ENCODE data around the gene DESI1. TPM values are rescaled to one million over a fixed set of nuclear protein-coding genes. Genes with fewer than 3 reads are reported as not detected.
A peak's percentile ranks its signal among the peaks of the same experiment; 100 is the strongest.

DESI1 gene
- total RNA-seq, 2 donors from 2014 or later: 21.9 to 22.9 TPM

DNA sequence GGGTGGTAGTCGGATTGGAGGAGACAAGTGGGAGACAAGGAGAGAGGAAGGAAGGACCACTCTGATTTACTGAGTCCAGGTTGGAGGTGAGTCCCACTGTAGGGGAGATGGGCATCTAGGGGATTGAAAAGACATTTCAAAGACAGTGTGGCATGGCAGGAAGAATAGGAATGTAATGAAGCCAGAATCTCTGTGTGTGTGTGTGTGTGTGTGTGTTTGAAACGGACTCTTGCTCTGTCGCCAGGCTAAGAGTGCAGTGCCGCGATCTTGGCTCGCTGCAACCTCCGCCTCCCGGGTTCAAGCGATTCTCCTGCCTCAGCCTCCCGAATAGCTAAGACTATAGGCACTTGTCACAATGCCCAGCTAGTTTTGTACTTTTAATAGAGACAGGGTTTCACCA is 64.3 kb downstream of the DESI1 start:
- Histone ChIP-seq H3K36me3 (no peaks in the 10 kb centered on the region), H3K9me3 (no peaks in the 10 kb centered on the region), H3K27ac (peak overlapping the region; percentile 68 to 79), H3K4me3 (no peak overlapping the region), H3K4me1 (ENCODE audit: control insufficient read depth in 1 of 2, low read depth in 2 of 2) (peaks cover 12 to 36% of the 10 kb centered on the region in 2 donors), H3K27me3 (replicated peaks; ENCODE audit: insufficient read depth) (no peaks in the 10 kb centered on the region)
- TF ChIP-seq, protein P1, sequence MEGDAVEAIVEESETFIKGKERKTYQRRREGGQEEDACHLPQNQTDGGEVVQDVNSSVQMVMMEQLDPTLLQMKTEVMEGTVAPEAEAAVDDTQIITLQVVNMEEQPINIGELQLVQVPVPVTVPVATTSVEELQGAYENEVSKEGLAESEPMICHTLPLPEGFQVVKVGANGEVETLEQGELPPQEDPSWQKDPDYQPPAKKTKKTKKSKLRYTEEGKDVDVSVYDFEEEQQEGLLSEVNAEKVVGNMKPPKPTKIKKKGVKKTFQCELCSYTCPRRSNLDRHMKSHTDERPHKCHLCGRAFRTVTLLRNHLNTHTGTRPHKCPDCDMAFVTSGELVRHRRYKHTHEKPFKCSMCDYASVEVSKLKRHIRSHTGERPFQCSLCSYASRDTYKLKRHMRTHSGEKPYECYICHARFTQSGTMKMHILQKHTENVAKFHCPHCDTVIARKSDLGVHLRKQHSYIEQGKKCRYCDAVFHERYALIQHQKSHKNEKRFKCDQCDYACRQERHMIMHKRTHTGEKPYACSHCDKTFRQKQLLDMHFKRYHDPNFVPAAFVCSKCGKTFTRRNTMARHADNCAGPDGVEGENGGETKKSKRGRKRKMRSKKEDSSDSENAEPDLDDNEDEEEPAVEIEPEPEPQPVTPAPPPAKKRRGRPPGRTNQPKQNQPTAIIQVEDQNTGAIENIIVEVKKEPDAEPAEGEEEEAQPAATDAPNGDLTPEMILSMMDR (IDR thresholded peaks at IDR 0.05): no peak
- no peak for ATAC-seq (ENCODE audit: insufficient number of reproducible peaks, low FRiP score, low read depth)
- no peak for DNase-seq (ENCODE audit: low spot score)

DNA sequence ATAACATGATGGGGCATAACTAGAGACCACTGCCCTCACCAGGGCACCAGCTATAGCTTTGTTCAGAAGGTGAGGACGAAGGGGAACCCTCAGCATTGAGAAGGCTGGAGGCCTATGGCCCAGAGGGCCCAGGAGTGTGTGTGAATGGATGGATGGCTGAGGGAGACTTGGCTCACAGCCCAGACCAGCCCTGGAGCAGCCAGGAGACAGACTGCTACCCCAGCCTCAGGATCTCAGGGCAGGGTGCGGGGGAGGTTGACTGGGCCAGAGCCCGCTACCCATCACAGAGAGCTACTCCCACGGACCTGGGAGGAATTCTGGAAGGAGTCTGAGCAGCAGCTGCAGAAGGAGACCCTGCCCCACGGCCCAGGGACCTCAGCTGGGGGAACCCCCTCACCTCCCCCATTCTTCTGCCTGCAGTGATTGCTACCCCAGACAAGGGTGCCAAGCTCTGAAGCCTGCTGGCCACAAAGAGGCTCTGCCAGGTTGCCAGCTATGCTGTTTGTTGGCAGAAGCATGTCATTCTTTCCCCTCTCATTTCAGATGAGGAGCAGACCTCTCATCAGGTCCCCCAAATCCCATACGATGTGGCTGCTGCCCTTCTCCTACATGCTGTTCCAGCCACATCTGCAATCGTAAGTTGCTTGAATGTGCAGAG is 65.4 kb downstream of the DESI1 start:
- H3K27me3 ChIP-seq (replicated peaks; ENCODE audit: insufficient read depth): no peaks in the 10 kb centered on the region
- DNase-seq (ENCODE audit: low spot score): no peak
- H3K9me3 ChIP-seq: no peaks in the 10 kb centered on the region
- TF ChIP-seq, protein P1 (IDR thresholded peaks at IDR 0.05): no peak
- H3K36me3 ChIP-seq: no peaks in the 10 kb centered on the region
- no peak for ATAC-seq (ENCODE audit: insufficient number of reproducible peaks, low FRiP score, low read depth)
- peaks cover 12 to 36% of the 10 kb centered on the region in 2 donors for H3K4me1 ChIP-seq (ENCODE audit: control insufficient read depth in 1 of 2, low read depth in 2 of 2)
- H3K4me3 ChIP-seq: no peak overlapping the region
- H3K27ac ChIP-seq: no peak overlapping the region

DNA sequence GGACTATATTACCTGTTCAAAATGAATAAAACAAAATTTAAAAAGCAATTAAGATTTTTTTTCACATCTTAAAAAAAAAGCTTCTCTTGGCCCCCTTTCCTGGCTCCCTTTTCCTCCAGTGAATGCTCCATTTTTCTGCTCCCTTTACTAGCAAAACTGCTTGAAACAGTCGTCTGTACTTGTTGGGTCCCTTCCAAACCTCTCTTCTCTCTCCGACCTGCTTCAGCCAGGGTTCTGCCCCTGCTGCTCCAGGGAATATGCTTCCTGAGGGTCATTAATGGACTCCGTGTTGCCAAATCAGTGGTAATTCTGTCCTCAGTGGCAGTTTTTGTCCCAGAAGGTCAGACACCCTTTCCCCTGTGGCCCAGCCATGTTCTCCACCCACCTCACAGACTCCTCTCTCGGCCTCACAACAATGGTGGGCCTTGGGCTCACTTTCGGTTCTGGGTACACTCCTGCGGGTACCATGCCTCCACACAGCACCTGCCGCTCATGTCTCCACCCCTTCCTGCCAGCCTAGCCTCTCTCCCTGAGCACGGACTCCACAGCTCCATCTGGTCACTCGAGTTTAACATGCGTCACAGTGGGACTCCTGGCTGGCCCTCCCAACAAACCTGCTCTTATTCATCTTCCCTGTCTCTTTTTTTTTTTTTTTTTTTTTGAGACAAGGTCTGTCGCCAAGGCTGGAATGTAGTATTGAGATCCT is 68.8 kb downstream of the DESI1 start:
- DNase-seq (ENCODE audit: low spot score) (no peak), ATAC-seq (ENCODE audit: insufficient number of reproducible peaks, low FRiP score, low read depth) (no peak)
- H3K4me3 ChIP-seq: no peak overlapping the region
- no peaks in the 10 kb centered on the region for H3K36me3 ChIP-seq
- H3K4me1 ChIP-seq (ENCODE audit: control insufficient read depth in 1 of 2, low read depth in 2 of 2): peaks cover 3 to 9% of the 10 kb centered on the region in 2 donors
- H3K27me3 ChIP-seq (replicated peaks; ENCODE audit: insufficient read depth): no peaks in the 10 kb centered on the region
- H3K27ac ChIP-seq: no peak overlapping the region
- TF ChIP-seq, protein P1 (IDR thresholded peaks at IDR 0.05): no peak
- H3K9me3 ChIP-seq: no peaks in the 10 kb centered on the region

DNA sequence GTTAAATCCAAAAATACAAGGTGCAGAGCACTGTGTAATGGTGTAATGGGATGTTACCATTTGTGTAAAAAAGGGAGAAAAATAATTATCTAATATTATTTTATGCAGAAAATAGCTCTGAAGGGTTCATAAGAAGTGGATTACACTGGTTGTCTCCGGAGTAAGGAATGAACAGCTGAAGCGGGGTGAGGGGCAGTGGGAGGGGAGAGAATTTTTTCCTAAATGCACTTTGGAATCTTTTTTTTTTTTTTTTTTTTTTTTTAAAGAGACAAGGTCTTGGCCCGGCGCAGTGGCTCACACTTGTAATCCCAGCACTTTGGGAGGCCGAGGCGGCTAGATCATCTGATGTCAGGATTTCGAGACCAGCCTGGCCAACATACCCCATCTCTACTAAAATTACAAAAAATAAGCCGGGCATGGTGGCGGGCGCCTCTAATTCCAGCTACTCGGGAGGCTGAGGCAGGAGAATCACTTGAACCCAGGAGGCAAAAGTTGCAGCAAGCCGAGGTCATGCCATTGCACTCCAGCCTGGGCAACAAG is 69.8 kb downstream of the DESI1 start:
- ATAC-seq (ENCODE audit: insufficient number of reproducible peaks, low FRiP score, low read depth) (no peak), DNase-seq (ENCODE audit: low spot score) (no peak)
- Histone ChIP-seq H3K4me3 (no peak overlapping the region), H3K27ac (no peak overlapping the region), H3K36me3 (no peaks in the 10 kb centered on the region), H3K9me3 (no peaks in the 10 kb centered on the region), H3K27me3 (replicated peaks; ENCODE audit: insufficient read depth) (no peaks in the 10 kb centered on the region), H3K4me1 (ENCODE audit: control insufficient read depth in 1 of 2, low read depth in 2 of 2) (no peaks in the 10 kb centered on the region)
- TF ChIP-seq, protein P1 (IDR thresholded peaks at IDR 0.05): no peak

DNA sequence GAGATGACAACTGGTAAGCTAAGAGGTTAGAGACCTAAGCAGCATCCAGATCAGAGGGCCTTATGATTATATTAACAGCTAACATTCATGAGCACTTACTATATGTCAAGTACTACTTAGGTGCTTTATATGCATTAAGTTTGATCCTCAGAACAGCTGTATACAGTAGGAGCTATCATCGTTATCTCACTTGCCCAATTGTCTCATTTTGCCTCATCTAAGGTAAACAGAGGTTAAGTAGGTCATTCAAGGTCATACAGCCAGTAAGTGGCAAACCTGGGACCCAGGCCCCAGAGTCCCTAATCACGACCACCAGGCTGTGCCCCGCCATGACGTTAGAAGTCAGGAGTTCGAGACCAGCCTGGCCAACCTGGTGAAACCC is 72.0 kb downstream of the DESI1 start:
- Histone ChIP-seq H3K9me3 (no peaks in the 10 kb centered on the region), H3K36me3 (no peaks in the 10 kb centered on the region), H3K4me3 (no peak overlapping the region), H3K4me1 (ENCODE audit: control insufficient read depth in 1 of 2, low read depth in 2 of 2) (peaks cover 0 to 7% of the 10 kb centered on the region in 2 donors), H3K27me3 (replicated peaks; ENCODE audit: insufficient read depth) (no peaks in the 10 kb centered on the region), H3K27ac (no peak overlapping the region)
- ATAC-seq (ENCODE audit: insufficient number of reproducible peaks, low FRiP score, low read depth): no peak
- no peak for DNase-seq (ENCODE audit: low spot score)
- TF ChIP-seq, protein P1 (IDR thresholded peaks at IDR 0.05): no peak
